ENCODE measurements around the gene C2CD4A.

DNA sequence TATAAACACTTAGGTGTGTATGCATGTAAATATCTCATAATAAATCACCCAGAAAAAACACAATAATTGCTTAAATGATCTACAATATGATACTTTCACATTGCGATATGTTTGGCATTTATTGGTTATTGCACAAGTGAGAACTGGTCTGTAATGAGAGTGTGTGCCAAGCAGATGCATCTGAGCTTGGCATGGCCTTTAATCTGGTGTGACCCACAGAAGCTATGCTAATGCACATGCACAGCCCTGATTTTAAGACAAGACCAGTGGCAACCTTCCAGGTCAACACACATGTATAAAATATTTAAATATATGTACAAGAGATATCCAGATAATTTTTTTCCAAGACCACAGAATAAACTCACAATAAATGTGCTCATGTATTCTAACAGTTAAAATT lies 42.7 kb downstream of the C2CD4A start:
- TF ChIP-seq ZNF274 (IDR thresholded peaks at IDR 0.05; ENCODE audit: low read depth, low read length) = no peak
- no peak for TF ChIP-seq YY1 (IDR thresholded peaks at IDR 0.05; ENCODE audit: insufficient read depth, insufficient read length)
- no peak for TF ChIP-seq SUZ12 (IDR thresholded peaks at IDR 0.05; ENCODE audit: extremely low read depth, insufficient read depth, insufficient read length)

Measured in NT2/D1 (cell line).